ENCODE results near the gene HIPK2.

HIPK2 gene

GRCh38 chr7:139595806-139596205 lies 182.0 kb downstream of the HIPK2 start:
- in situ Hi-C loops (cut with MboI; ENCODE audit: low sequenced_read_pairs, unreplicated experiment), result no loop called here
- TF ChIP-seq, protein P1, sequence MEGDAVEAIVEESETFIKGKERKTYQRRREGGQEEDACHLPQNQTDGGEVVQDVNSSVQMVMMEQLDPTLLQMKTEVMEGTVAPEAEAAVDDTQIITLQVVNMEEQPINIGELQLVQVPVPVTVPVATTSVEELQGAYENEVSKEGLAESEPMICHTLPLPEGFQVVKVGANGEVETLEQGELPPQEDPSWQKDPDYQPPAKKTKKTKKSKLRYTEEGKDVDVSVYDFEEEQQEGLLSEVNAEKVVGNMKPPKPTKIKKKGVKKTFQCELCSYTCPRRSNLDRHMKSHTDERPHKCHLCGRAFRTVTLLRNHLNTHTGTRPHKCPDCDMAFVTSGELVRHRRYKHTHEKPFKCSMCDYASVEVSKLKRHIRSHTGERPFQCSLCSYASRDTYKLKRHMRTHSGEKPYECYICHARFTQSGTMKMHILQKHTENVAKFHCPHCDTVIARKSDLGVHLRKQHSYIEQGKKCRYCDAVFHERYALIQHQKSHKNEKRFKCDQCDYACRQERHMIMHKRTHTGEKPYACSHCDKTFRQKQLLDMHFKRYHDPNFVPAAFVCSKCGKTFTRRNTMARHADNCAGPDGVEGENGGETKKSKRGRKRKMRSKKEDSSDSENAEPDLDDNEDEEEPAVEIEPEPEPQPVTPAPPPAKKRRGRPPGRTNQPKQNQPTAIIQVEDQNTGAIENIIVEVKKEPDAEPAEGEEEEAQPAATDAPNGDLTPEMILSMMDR (IDR thresholded peaks at IDR 0.05; ENCODE audit: borderline replicate concordance, control extremely low read depth, extremely low read depth, insufficient read depth, missing control alignments), result no peak
- DNase-seq (ENCODE audit: low spot score), result no peak

- in situ Hi-C loops (cut with MboI; ENCODE audit: low sequenced_read_pairs, unreplicated experiment), result no loop called here
- TF ChIP-seq, protein P1 (IDR thresholded peaks at IDR 0.05; ENCODE audit: borderline replicate concordance, control extremely low read depth, extremely low read depth, insufficient read depth, missing control alignments), result no peak
- no peak for DNase-seq (ENCODE audit: low spot score)
These were observed 182.8 kb downstream of the HIPK2 start for GRCh38 chr7:139594911-139595476.

GRCh38 chr7:139594090-139594489 lies 183.7 kb downstream of the HIPK2 start:
- DNase-seq (ENCODE audit: low spot score), result no peak
- in situ Hi-C loops (cut with MboI; ENCODE audit: low sequenced_read_pairs, unreplicated experiment), result no loop called here
- TF ChIP-seq, protein P1 (IDR thresholded peaks at IDR 0.05; ENCODE audit: borderline replicate concordance, control extremely low read depth, extremely low read depth, insufficient read depth, missing control alignments), result no peak

DNA sequence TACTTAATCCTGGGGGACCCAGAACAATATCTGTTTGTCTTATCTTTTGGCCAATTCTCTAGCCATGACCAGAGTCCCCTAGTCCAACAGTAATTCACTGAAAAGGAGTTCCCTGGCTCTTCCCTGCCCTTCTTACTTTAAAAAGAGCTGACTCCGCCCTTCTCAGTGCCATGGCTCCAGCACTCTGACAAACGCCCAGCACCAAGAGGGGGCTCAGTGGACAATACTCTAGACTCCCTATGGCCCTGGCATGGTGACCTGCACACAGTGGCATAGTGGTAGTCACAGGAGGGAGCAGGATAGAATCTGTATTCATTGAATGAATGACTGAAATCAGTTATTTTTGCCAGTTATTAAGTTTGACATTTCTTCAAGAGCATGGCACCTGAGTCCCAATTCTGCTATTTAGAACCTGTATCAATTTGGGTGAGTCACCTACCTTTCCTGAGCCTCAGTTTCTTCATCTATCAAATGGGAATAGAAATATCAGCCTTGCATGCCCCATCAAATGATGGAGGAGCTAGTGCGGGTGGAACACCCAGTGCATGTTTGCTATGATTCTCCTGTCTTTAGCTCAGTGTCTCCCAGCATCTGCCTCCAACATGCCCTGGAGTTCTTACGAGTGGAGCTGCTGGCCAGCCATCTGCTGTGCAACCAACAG lies 184.9 kb downstream of the HIPK2 start:
- in situ Hi-C loops (cut with MboI; ENCODE audit: low sequenced_read_pairs, unreplicated experiment), result no loop called here
- no peak for DNase-seq (ENCODE audit: low spot score)
- TF ChIP-seq, protein P1 (IDR thresholded peaks at IDR 0.05; ENCODE audit: borderline replicate concordance, control extremely low read depth, extremely low read depth, insufficient read depth, missing control alignments), result no peak

DNA sequence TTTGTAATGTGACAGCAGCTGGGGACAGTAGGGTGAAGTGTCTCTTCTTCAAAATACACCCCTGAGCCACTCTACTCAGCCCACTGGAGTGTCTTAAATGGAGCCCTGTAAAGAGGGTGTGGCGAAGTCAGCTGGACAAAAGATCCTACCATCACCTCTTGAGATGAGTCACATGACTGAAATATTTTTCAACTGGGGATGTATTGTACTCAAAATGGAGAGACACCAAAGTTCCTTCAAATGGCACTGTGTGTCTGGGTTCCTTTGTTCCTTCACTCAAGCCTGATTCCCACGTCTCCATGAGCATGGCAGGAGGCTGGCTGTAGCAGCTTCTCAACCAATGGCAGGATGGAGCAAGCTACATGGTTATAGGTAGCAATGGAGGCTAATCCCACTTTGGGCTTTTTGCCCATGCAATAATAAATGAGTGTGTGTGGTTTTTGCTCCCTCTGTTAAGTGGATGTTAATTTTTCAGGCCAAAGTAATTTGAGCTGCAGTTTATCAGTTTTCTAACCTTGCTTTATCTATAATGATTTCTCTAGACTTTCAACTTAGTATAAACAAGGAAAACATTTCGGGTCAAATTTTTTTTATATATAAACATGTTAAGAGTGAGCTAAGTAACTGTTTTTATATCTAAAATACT lies 186.1 kb downstream of the HIPK2 start:
- in situ Hi-C loops (cut with MboI; ENCODE audit: low sequenced_read_pairs, unreplicated experiment), result no loop called here
- TF ChIP-seq, protein P1 (IDR thresholded peaks at IDR 0.05; ENCODE audit: borderline replicate concordance, control extremely low read depth, extremely low read depth, insufficient read depth, missing control alignments), result no peak
- no peak for DNase-seq (ENCODE audit: low spot score)

GRCh38 chr7:139589474-139589873 lies 188.3 kb downstream of the HIPK2 start:
- TF ChIP-seq, protein P1 (IDR thresholded peaks at IDR 0.05; ENCODE audit: borderline replicate concordance, control extremely low read depth, extremely low read depth, insufficient read depth, missing control alignments), result no peak
- DNase-seq (ENCODE audit: low spot score), result no peak
- in situ Hi-C loops (cut with MboI; ENCODE audit: low sequenced_read_pairs, unreplicated experiment), result no loop called here
